Erythroblast (primary cell): Measurements from ENCODE around the gene ETNK1.

Source experiments
- DNase-seq, 2 experiments: peaks; one replicate each; lab custom pipeline; 2025; lab: John Stamatoyannopoulos, UW
- GATA1 ChIP-seq: IDR thresholded peaks from 2 replicates; pipeline ENCODE4 v1.6.1; 2011; ENCODE audit warnings: low read depth, mild to moderate bottlenecking, control low read depth, low read length, moderate library complexity
- POLR2A ChIP-seq: IDR thresholded peaks from 2 replicates; pipeline ENCODE4 v1.6.1; 2011; ENCODE audit warnings: mild to moderate bottlenecking, low read length

ETNK1 gene

GRCh38 chr12:22656376-22656775 lies 31.4 kb downstream of the ETNK1 start:
- DNase-seq, result no peak
- TF ChIP-seq GATA1 (no peak), POLR2A (no peak)

GRCh38 chr12:22656831-22657230 lies 31.9 kb downstream of the ETNK1 start:
- TF ChIP-seq GATA1, result no peak
- no peak for TF ChIP-seq POLR2A
- no peak for DNase-seq

GRCh38 chr12:22657538-22657937 lies 32.6 kb downstream of the ETNK1 start:
- no peak for TF ChIP-seq GATA1
- no peak for DNase-seq

GRCh38 chr12:22658214-22658613 lies 33.2 kb downstream of the ETNK1 start:
- TF ChIP-seq GATA1 (no peak), POLR2A (no peak)
- no peak for DNase-seq

- TF ChIP-seq POLR2A (no peak), GATA1 (no peak)
- no peak for DNase-seq
Observed at GRCh38 chr12:22662356-22662755, 37.4 kb downstream of the ETNK1 start.

- DNase-seq, result no peak
Observed at GRCh38 chr12:22665476-22665875, 40.5 kb downstream of the ETNK1 start.

GRCh38 chr12:22667122-22667521 lies 42.2 kb downstream of the ETNK1 start:
- TF ChIP-seq GATA1 (no peak), POLR2A (no peak)
- no peak for DNase-seq

More at GRCh38 chr12:22665476-22665875, 40.5 kb downstream of the ETNK1 start:
- TF ChIP-seq GATA1 (no peak), POLR2A (no peak)

- DNase-seq, result no peak
- no peak for TF ChIP-seq POLR2A
- no peak for TF ChIP-seq GATA1
Observed at GRCh38 chr12:22668441-22668840, 43.5 kb downstream of the ETNK1 start.

GRCh38 chr12:22670762-22671161 lies 45.8 kb downstream of the ETNK1 start:
- peak; percentile 14 to 31 for DNase-seq

GRCh38 chr12:22672951-22673350 lies 48.0 kb downstream of the ETNK1 start:
- TF ChIP-seq GATA1 (no peak), POLR2A (no peak)
- DNase-seq, result no peak

More at GRCh38 chr12:22670762-22671161, 45.8 kb downstream of the ETNK1 start:
- TF ChIP-seq GATA1, result no peak
- TF ChIP-seq POLR2A, result no peak

GRCh38 chr12:22677781-22678574 lies 53.0 kb downstream of the ETNK1 start:
- no peak for DNase-seq
- TF ChIP-seq POLR2A, result no peak

GRCh38 chr12:22682663-22683062 lies 57.7 kb downstream of the ETNK1 start:
- no peak for DNase-seq
- TF ChIP-seq GATA1 (no peak), POLR2A (no peak)

- TF ChIP-seq POLR2A (no peak), GATA1 (no peak)
- DNase-seq, result no peak
Observed at GRCh38 chr12:22683131-22683530, 58.2 kb downstream of the ETNK1 start.

- DNase-seq, result peak; percentile 39 to 50
- TF ChIP-seq POLR2A (no peak), GATA1 (no peak)
Observed at GRCh38 chr12:22684140-22685118, 59.5 kb downstream of the ETNK1 start.
